OCI-LY1 (cell line): ENCODE data around the gene TNPO2.

ENCODE experiments used
- EZH2 ChIP-seq: fragments of 200-600 bp; sonication (generic), shearing (Covaris generic); IDR thresholded peaks from 2 replicates; pipeline ENCODE4 v1.8.0; 2017; ENCODE audit warnings: borderline replicate concordance, mixed run types, mild to moderate bottlenecking, antibody characterized with exemption, low read length, moderate library complexity, mixed read lengths
- TF ChIP-seq, protein P1 (sequence below): fragments of 200-600 bp; sonication (generic), shearing (Covaris generic); IDR thresholded peaks from 2 replicates; pipeline ENCODE4 v1.5.1; 2017; ENCODE audit warnings: mild to moderate bottlenecking, antibody characterized with exemption, low read length, moderate library complexity, mixed read lengths

DNA sequence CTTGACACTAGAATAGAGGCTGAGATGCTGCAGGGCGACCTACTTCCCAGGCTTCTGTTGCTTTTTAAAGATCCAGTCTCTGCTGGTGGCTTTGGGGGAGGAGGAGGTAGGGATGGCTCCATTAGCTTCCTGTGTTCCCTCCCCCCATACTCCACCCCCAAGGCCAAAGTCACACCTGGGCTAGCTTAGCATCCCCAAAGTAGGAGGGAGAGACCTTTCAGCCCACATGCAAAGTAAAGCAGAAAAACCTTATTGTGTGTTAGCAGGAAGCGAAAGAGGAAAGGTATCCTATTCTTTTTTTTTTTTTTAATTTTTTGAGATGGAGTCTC, 3.2 kb upstream of the TNPO2 start:
- TF ChIP-seq, protein P1, sequence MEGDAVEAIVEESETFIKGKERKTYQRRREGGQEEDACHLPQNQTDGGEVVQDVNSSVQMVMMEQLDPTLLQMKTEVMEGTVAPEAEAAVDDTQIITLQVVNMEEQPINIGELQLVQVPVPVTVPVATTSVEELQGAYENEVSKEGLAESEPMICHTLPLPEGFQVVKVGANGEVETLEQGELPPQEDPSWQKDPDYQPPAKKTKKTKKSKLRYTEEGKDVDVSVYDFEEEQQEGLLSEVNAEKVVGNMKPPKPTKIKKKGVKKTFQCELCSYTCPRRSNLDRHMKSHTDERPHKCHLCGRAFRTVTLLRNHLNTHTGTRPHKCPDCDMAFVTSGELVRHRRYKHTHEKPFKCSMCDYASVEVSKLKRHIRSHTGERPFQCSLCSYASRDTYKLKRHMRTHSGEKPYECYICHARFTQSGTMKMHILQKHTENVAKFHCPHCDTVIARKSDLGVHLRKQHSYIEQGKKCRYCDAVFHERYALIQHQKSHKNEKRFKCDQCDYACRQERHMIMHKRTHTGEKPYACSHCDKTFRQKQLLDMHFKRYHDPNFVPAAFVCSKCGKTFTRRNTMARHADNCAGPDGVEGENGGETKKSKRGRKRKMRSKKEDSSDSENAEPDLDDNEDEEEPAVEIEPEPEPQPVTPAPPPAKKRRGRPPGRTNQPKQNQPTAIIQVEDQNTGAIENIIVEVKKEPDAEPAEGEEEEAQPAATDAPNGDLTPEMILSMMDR, result no peak
- TF ChIP-seq EZH2, result no peak
